IMR-90 (cell line): ENCODE data around the gene POLR1G.

Source experiments
- CEBPB ChIP-seq: IDR thresholded peaks from 2 replicates; pipeline ENCODE4 v1.6.1; 2012; ENCODE audit warnings: low read depth, low read length, improper control_type of control experiment
- TF ChIP-seq, protein P1 (sequence below): conservative IDR thresholded peaks from 2 replicates; pipeline ENCODE4 v1.5.1; 2012; ENCODE audit warnings: mild to moderate bottlenecking, low read depth, low read length, improper control_type of control experiment

DNA sequence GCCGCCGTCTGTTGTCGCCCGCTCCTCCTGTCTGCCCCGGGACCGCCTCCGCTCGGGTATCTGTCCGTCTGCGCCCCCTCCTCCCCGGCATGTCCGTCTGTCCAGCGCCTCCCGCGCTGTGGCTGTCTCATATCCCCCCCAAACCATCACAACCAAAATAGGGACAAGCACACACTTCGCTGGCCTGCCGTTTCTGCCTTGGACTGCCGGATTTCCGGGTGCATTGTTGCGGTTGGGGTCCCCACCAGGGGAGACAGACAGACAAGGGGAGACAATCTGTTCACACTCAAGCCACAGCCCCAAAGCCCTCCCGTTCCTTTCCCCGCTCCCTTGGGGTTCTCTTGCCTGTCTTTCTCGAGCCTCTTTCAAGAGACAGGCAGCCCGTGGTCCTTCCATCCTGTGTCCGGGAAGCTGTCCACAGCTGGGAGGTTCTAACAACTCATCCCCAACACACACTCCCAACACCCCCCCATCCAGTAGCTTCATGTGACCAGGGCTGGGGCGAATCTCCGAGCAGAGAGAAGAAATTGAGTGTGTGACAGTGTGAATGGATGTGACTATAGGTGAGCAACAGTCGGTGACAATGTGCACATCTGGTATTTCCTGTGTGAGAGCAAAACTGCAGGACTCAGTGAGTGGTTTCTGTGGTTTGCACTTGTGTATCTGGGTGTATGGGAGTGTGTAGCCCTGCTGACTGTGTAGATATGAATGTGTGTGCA, 44.8 kb downstream of the POLR1G start:
- no peak; the same call in 1 of the 2 replicates for TF ChIP-seq CEBPB
- TF ChIP-seq, protein P1, sequence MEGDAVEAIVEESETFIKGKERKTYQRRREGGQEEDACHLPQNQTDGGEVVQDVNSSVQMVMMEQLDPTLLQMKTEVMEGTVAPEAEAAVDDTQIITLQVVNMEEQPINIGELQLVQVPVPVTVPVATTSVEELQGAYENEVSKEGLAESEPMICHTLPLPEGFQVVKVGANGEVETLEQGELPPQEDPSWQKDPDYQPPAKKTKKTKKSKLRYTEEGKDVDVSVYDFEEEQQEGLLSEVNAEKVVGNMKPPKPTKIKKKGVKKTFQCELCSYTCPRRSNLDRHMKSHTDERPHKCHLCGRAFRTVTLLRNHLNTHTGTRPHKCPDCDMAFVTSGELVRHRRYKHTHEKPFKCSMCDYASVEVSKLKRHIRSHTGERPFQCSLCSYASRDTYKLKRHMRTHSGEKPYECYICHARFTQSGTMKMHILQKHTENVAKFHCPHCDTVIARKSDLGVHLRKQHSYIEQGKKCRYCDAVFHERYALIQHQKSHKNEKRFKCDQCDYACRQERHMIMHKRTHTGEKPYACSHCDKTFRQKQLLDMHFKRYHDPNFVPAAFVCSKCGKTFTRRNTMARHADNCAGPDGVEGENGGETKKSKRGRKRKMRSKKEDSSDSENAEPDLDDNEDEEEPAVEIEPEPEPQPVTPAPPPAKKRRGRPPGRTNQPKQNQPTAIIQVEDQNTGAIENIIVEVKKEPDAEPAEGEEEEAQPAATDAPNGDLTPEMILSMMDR: no peak
